ENCODE results near the gene CEP350. TPM values are rescaled to one million over a fixed set of nuclear protein-coding genes. Genes with fewer than 3 reads are reported as not detected.

The CEP350 gene
- total RNA-seq, 1 experiment from 2014 or later, result 17.1 TPM

DNA sequence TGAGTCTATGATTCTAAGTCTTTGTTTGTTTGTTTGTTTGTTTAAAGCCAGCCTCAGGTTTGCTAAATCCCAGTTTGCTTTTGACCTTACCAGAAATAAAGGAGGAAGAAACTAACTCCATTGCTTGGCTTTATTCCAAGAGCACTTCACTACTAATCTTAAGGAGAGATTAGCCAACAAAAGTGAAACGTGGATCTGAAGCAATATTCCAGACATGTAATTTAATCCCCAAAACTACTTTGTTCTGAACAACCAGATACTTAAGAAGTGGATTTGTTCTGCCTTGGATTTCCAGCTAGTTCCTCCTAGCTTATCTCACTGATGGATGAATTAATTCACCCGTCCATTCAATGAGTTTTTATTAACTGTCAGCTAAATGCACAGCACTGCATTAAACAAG is 15.9 kb upstream of the CEP350 start:
- no peaks in the 10 kb centered on the region for H3K79me2 ChIP-seq (ENCODE audit: low read length)
- no peaks in the 10 kb centered on the region for H3K27me3 ChIP-seq (ENCODE audit: low read length)
- H3K9ac ChIP-seq (ENCODE audit: low read length), result no peak overlapping the region
- H3K9me3 ChIP-seq (ENCODE audit: low read length), result no peaks in the 10 kb centered on the region
- H3K4me1 ChIP-seq (ENCODE audit: insufficient read depth, low read length), result peaks cover 18% of the 10 kb centered on the region
- DNase-seq, result peak; percentile 20
- no peak overlapping the region for H2AFZ ChIP-seq (ENCODE audit: low read length)
- TF ChIP-seq EZH2 (IDR thresholded peaks at IDR 0.05; ENCODE audit: low read length, unreplicated experiment), result no peak
- TF ChIP-seq EZH2phosphoT487 (IDR thresholded peaks at IDR 0.05; ENCODE audit: borderline replicate concordance, low read length), result no peak
- TF ChIP-seq, protein P1, sequence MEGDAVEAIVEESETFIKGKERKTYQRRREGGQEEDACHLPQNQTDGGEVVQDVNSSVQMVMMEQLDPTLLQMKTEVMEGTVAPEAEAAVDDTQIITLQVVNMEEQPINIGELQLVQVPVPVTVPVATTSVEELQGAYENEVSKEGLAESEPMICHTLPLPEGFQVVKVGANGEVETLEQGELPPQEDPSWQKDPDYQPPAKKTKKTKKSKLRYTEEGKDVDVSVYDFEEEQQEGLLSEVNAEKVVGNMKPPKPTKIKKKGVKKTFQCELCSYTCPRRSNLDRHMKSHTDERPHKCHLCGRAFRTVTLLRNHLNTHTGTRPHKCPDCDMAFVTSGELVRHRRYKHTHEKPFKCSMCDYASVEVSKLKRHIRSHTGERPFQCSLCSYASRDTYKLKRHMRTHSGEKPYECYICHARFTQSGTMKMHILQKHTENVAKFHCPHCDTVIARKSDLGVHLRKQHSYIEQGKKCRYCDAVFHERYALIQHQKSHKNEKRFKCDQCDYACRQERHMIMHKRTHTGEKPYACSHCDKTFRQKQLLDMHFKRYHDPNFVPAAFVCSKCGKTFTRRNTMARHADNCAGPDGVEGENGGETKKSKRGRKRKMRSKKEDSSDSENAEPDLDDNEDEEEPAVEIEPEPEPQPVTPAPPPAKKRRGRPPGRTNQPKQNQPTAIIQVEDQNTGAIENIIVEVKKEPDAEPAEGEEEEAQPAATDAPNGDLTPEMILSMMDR (conservative IDR thresholded peaks at IDR 0.05; ENCODE audit: low read depth, low read length), result no peak
- BruUV-seq (replicated peaks), result no TSS peak
- no peak for ATAC-seq
- no peak overlapping the region for H3K4me2 ChIP-seq (ENCODE audit: low read length)
- intact Hi-C loops (cut with micrococcal nuclease), result loop anchor here (5.0 kb wide), 1 partner anchor 56 kb away; the partner anchor contains the start of gene TOR1AIP1
- H3K36me3 ChIP-seq (ENCODE audit: low read depth, low read length), result no peaks in the 10 kb centered on the region
- no peaks in the 10 kb centered on the region for H4K20me1 ChIP-seq (ENCODE audit: low read length)
- ChIA-PET POLR2A (ENCODE audit: unreplicated experiment) (no interaction called here), CTCF (no interaction called here)
- H3F3A ChIP-seq (ENCODE audit: low read length, unreplicated experiment), result no peaks in the 10 kb centered on the region
- no peak overlapping the region for H3K4me3 ChIP-seq (ENCODE audit: low read length)
- no peak overlapping the region for H3K27ac ChIP-seq (ENCODE audit: low read length)
- no peaks in the 10 kb centered on the region for H3K9me2 ChIP-seq (replicated peaks; ENCODE audit: low read length)

DNA sequence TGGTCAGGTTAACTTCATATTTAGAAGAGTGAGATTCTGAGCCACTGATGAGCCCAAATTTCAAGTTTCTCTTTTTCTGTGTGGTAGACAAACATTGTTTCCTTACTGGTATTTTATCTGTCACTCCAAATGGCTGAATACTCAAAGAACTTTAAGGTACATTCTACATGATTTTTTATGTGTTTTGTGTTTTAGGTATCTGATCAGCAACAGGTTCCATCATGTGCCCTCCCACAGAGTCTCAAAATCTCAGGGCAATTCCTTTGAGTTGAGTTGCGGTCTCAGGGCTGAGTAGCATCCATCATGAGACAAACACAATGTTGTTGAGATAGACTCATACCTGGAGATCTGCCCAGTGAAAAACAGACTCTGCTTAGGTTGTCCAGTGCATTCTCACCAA is 14.7 kb upstream of the CEP350 start:
- Histone ChIP-seq H3K79me2 (ENCODE audit: low read length) (no peaks in the 10 kb centered on the region), H3K4me2 (ENCODE audit: low read length) (no peak overlapping the region), H3K9me2 (replicated peaks; ENCODE audit: low read length) (no peaks in the 10 kb centered on the region), H4K20me1 (ENCODE audit: low read length) (no peaks in the 10 kb centered on the region), H2AFZ (ENCODE audit: low read length) (no peak overlapping the region), H3K27ac (ENCODE audit: low read length) (no peak overlapping the region), H3F3A (ENCODE audit: low read length, unreplicated experiment) (no peaks in the 10 kb centered on the region), H3K9me3 (ENCODE audit: low read length) (no peaks in the 10 kb centered on the region), H3K36me3 (ENCODE audit: low read depth, low read length) (no peaks in the 10 kb centered on the region), H3K4me3 (ENCODE audit: low read length) (no peak overlapping the region), H3K4me1 (ENCODE audit: insufficient read depth, low read length) (peaks cover 18% of the 10 kb centered on the region), H3K9ac (ENCODE audit: low read length) (no peak overlapping the region), H3K27me3 (ENCODE audit: low read length) (no peaks in the 10 kb centered on the region)
- no TSS peak for BruUV-seq (replicated peaks)
- no peak for TF ChIP-seq EZH2phosphoT487 (IDR thresholded peaks at IDR 0.05; ENCODE audit: borderline replicate concordance, low read length)
- TF ChIP-seq, protein P1 (conservative IDR thresholded peaks at IDR 0.05; ENCODE audit: low read depth, low read length), result no peak
- TF ChIP-seq EZH2 (IDR thresholded peaks at IDR 0.05; ENCODE audit: low read length, unreplicated experiment), result no peak
- CTCF ChIA-PET, result no interaction called here
- ATAC-seq (no peak), DNase-seq (no peak)
- POLR2A ChIA-PET (ENCODE audit: unreplicated experiment), result no interaction called here
- intact Hi-C loops (cut with micrococcal nuclease), result loop anchor here (5.0 kb wide), 1 partner anchor 58 kb away; the partner anchor contains the start of gene TOR1AIP1

DNA sequence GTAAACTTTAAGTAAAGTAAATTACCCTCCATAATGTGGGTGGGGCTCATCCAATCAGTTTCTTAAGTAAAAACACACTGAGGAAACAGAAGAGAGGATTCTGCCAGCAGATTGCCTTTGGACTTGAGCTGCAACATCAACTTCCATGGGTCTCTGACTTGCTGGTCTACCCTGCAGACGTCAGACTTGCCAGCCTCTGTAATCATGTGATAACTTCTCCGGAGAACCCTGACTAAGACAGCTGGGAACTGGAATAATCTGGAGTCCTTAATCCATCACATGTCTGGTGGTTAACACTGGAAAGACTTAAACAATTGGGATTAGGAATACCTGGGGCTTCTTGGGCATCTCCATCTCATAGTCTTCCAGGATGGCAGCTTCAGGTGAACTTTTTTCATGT is 13.2 kb upstream of the CEP350 start:
- peaks cover 18% of the 10 kb centered on the region for H3K4me1 ChIP-seq (ENCODE audit: insufficient read depth, low read length)
- TF ChIP-seq, protein P1 (conservative IDR thresholded peaks at IDR 0.05; ENCODE audit: low read depth, low read length), result no peak
- TF ChIP-seq EZH2 (IDR thresholded peaks at IDR 0.05; ENCODE audit: low read length, unreplicated experiment), result no peak
- no peak for TF ChIP-seq EZH2phosphoT487 (IDR thresholded peaks at IDR 0.05; ENCODE audit: borderline replicate concordance, low read length)
- H3K9me2 ChIP-seq (replicated peaks; ENCODE audit: low read length), result no peaks in the 10 kb centered on the region
- no peak for DNase-seq
- no peaks in the 10 kb centered on the region for H3K36me3 ChIP-seq (ENCODE audit: low read depth, low read length)
- intact Hi-C loops (cut with micrococcal nuclease), result no loop called here
- BruUV-seq (replicated peaks), result no TSS peak
- H4K20me1 ChIP-seq (ENCODE audit: low read length), result no peaks in the 10 kb centered on the region
- no peak overlapping the region for H3K4me3 ChIP-seq (ENCODE audit: low read length)
- CTCF ChIA-PET, result no interaction called here
- no peak overlapping the region for H3K4me2 ChIP-seq (ENCODE audit: low read length)
- POLR2A ChIA-PET (ENCODE audit: unreplicated experiment), result no interaction called here
- no peaks in the 10 kb centered on the region for H3F3A ChIP-seq (ENCODE audit: low read length, unreplicated experiment)
- H3K27ac ChIP-seq (ENCODE audit: low read length), result no peak overlapping the region
- no peak overlapping the region for H2AFZ ChIP-seq (ENCODE audit: low read length)
- H3K79me2 ChIP-seq (ENCODE audit: low read length), result no peaks in the 10 kb centered on the region
- no peaks in the 10 kb centered on the region for H3K27me3 ChIP-seq (ENCODE audit: low read length)
- no peaks in the 10 kb centered on the region for H3K9me3 ChIP-seq (ENCODE audit: low read length)
- ATAC-seq, result no peak
- no peak overlapping the region for H3K9ac ChIP-seq (ENCODE audit: low read length)

Measured in PC-3 (cell line).